HG03469 (cell line): ENCODE results near the gene SLIT1.

Experiments used
- ATAC-seq: cut with Tn5 transposase; IDR thresholded peaks from one replicate; pipeline ENCODE4 v1.9.1; 2021; ENCODE audit warnings: mild to moderate bottlenecking, moderate library complexity, moderate number of reproducible peaks; ENCODE audit not compliant: unreplicated experiment

The SLIT1 gene

GRCh38 chr10:97066877-97067555 lies 118.7 kb downstream of the SLIT1 start:
- no peak for ATAC-seq

GRCh38 chr10:97065686-97066660 lies 119.8 kb downstream of the SLIT1 start:
- ATAC-seq = no peak

- ATAC-seq = no peak
Observed at GRCh38 chr10:97065128-97065527, 120.6 kb downstream of the SLIT1 start.

GRCh38 chr10:97063983-97064837 lies 121.5 kb downstream of the SLIT1 start:
- ATAC-seq = no peak

GRCh38 chr10:97063271-97063982 lies 122.3 kb downstream of the SLIT1 start:
- no peak for ATAC-seq

- no peak for ATAC-seq
Observed at GRCh38 chr10:97062456-97062855, 123.3 kb downstream of the SLIT1 start.

- ATAC-seq = no peak
Observed at GRCh38 chr10:97062046-97062445, 123.7 kb downstream of the SLIT1 start.

- ATAC-seq = no peak
Observed at GRCh38 chr10:97061423-97061822, 124.3 kb downstream of the SLIT1 start.

- no peak for ATAC-seq
Observed at GRCh38 chr10:97060441-97061084, 125.2 kb downstream of the SLIT1 start.

GRCh38 chr10:97059872-97060205 lies 125.9 kb downstream of the SLIT1 start:
- no peak for ATAC-seq

GRCh38 chr10:97059006-97059871 lies 126.5 kb downstream of the SLIT1 start:
- no peak for ATAC-seq

- ATAC-seq = no peak
Observed at GRCh38 chr10:97058521-97058920, 127.2 kb downstream of the SLIT1 start.

- ATAC-seq = no peak
Observed at GRCh38 chr10:97057491-97058235, 128.1 kb downstream of the SLIT1 start.

GRCh38 chr10:97056003-97056630 lies 129.6 kb downstream of the SLIT1 start:
- ATAC-seq = no peak

GRCh38 chr10:97053276-97053675 lies 132.5 kb downstream of the SLIT1 start:
- no peak for ATAC-seq

- no peak for ATAC-seq
Observed at GRCh38 chr10:97050956-97051496, 134.7 kb downstream of the SLIT1 start.

- ATAC-seq = no peak
Observed at GRCh38 chr10:97050205-97050745, 135.5 kb downstream of the SLIT1 start.
